Measurements from ENCODE around the gene ZC3H7A. TPM values are rescaled to one million over a fixed set of nuclear protein-coding genes. Genes with fewer than 3 reads are reported as not detected.

Gene ZC3H7A
- total and polyA plus RNA-seq, 7 donors = 19.9 to 62.5 (median 45.5) TPM

DNA sequence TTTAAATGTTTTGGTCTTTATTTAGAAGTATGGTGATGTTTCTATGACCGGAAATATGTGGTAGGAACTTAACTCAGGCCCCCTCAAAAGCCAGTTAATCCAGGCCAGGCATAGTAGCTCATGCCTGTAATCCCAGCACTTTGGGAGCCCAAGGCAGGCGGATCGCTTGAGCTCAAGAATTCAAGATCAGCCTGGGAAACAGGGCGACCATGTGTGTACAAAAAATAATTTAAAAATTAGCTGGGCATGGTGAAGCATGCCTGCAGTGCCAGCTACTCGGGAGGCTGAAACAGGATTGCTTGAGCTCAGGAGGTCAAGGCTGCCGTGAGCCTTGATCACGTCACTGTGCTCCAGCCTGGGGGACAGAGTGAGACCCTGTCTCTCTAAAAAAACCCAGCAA lies 44.0 kb upstream of the ZC3H7A start:
- Histone ChIP-seq H3K27ac (no peak overlapping the region), H3K9me3 (no peaks in the 10 kb centered on the region), H3K4me1 (peaks cover 0 to 7% (median 3%) of the 10 kb centered on the region in 4 donors), H3K27me3 (no peaks in the 10 kb centered on the region), H3K36me3 (peaks cover 46 to 98% (median 75%) of the 10 kb centered on the region in 4 donors), H3K4me3 (no peak overlapping the region)
- TF ChIP-seq POLR2A (IDR thresholded peaks at IDR 0.05) (no peak), EP300 (IDR thresholded peaks at IDR 0.05) (no peak), POLR2AphosphoS5 (IDR thresholded peaks at IDR 0.05) (no peak)
- TF ChIP-seq, protein P1, sequence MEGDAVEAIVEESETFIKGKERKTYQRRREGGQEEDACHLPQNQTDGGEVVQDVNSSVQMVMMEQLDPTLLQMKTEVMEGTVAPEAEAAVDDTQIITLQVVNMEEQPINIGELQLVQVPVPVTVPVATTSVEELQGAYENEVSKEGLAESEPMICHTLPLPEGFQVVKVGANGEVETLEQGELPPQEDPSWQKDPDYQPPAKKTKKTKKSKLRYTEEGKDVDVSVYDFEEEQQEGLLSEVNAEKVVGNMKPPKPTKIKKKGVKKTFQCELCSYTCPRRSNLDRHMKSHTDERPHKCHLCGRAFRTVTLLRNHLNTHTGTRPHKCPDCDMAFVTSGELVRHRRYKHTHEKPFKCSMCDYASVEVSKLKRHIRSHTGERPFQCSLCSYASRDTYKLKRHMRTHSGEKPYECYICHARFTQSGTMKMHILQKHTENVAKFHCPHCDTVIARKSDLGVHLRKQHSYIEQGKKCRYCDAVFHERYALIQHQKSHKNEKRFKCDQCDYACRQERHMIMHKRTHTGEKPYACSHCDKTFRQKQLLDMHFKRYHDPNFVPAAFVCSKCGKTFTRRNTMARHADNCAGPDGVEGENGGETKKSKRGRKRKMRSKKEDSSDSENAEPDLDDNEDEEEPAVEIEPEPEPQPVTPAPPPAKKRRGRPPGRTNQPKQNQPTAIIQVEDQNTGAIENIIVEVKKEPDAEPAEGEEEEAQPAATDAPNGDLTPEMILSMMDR (IDR thresholded peaks at IDR 0.05) = no peak
- WGBS, 2 donors = 96 to 97% methylated on average over 7 of the region's 7 CpGs
- intact Hi-C loops (cut with DNase I) = no loop called here
- no peak for DNase-seq

DNA sequence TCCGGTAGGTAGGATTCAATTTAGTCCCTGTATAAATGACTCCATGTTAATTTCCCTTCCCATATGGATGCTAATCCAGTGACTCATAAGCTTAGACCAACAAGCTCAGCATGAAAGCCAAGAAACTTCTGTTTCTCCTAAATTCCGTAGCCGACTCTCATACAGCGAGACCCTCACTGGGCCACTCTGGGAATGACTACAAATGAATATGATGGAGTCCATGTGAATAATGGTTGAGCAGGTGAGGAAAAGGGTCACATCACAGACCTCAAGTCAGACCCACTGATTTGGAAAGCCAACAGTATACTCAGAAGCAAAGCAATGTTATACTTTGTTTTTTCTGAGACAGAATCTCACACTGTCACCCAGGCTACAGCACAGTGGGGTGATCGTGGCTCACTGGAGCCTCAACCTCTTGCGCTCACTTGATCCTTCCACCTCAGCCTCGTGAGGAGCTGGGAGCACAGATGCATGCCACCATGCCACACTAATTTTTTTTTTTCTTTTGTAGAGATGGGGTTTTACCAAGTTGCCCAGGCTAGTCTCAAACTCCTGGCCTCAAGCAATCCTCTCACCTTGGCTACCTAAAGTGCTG lies 39.7 kb upstream of the ZC3H7A start:
- peaks cover 0 to 9% (median 4%) of the 10 kb centered on the region in 4 donors for H3K4me1 ChIP-seq
- WGBS, 2 donors = 92% methylated on average over 7 of the region's 7 CpGs
- no peaks in the 10 kb centered on the region for H3K27me3 ChIP-seq
- TF ChIP-seq POLR2AphosphoS5 (IDR thresholded peaks at IDR 0.05) = no peak
- no peak for TF ChIP-seq POLR2A (IDR thresholded peaks at IDR 0.05)
- TF ChIP-seq EP300 (IDR thresholded peaks at IDR 0.05) = no peak
- TF ChIP-seq, protein P1 (IDR thresholded peaks at IDR 0.05) = no peak
- no peak overlapping the region for H3K4me3 ChIP-seq
- intact Hi-C loops (cut with DNase I) = no loop called here
- H3K36me3 ChIP-seq = peaks cover 20 to 58% (median 47%) of the 10 kb centered on the region in 4 donors
- no peaks in the 10 kb centered on the region for H3K9me3 ChIP-seq
- H3K27ac ChIP-seq = no peak overlapping the region
- no peak for DNase-seq

DNA sequence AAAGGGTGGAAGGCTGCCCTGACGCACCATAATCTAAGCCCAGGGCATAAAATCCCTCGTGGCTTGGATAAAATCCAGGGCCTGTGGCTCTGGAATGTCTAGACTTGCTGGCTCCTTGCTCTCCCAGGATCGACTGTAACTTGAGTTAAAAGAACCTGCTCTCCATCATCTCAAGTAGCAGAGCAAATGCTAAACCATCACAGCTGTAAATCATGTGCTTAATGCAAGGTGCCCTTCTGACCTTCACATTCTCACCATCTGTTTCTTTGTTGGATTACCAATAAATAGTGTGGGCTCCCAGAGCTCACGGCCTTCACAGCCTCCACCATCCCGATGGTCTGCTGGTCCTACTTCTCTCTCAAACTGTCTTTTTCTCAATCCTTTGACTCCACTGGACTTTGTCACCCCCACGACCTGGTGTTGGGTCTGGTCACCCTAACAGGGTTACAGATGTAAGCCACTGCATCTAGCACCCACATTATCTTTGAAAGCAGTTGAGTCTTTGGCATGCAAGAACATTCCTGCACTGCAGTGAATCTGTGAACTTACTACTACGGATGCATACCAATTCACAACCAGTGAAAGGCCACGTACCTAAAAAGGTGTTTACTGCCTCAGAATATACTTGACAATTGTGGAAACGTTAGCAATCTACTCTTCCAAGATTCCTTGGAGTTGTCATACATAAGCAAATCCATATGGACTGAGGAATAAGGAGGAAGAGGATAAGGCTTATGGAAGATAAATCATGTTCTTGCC lies 39.0 kb upstream of the ZC3H7A start:
- Histone ChIP-seq H3K27ac (no peak overlapping the region), H3K9me3 (no peaks in the 10 kb centered on the region), H3K4me1 (peaks cover 0 to 9% (median 4%) of the 10 kb centered on the region in 4 donors), H3K27me3 (no peaks in the 10 kb centered on the region), H3K4me3 (no peak overlapping the region), H3K36me3 (peaks cover 14 to 51% (median 41%) of the 10 kb centered on the region in 4 donors)
- WGBS, 2 donors = 54 to 72% methylated on average over 9 of the region's 9 CpGs
- intact Hi-C loops (cut with DNase I) = no loop called here
- no peak for DNase-seq
- no peak for TF ChIP-seq EP300 (IDR thresholded peaks at IDR 0.05)
- TF ChIP-seq POLR2A (IDR thresholded peaks at IDR 0.05) = no peak
- TF ChIP-seq, protein P1 (IDR thresholded peaks at IDR 0.05) = no peak
- no peak for TF ChIP-seq POLR2AphosphoS5 (IDR thresholded peaks at IDR 0.05)

DNA sequence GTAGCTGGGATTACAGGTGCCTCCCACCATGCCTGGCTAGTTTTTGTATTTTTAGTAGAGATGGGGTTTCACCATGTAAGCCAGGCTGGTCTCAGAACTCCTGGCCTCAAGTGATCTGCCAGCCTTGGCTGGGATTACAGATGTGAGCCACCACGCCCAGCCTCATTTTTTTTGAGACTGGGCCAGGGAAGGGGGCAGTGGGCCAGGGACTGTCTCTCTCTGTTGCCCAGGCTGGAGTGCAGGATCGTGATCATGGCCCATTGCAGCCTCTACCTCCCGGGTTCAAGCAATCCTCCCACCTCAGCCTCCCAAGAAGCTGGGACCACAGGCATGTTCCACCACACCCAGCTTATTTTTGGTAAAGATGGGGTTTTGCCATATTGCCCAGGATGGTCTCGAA lies 38.3 kb upstream of the ZC3H7A start:
- WGBS, 2 donors = 87 to 92% methylated on average over 4 of the region's 4 CpGs

More for the DNA sequence above, 38.3 kb upstream of the ZC3H7A start:
- DNase-seq = no peak
- Histone ChIP-seq H3K4me3 (no peak overlapping the region), H3K27ac (no peak overlapping the region), H3K9me3 (no peaks in the 10 kb centered on the region), H3K27me3 (no peaks in the 10 kb centered on the region), H3K36me3 (peaks cover 8 to 44% (median 33%) of the 10 kb centered on the region in 4 donors), H3K4me1 (peaks cover 0 to 9% (median 4%) of the 10 kb centered on the region in 4 donors)
- intact Hi-C loops (cut with DNase I) = no loop called here
- TF ChIP-seq, protein P1 (IDR thresholded peaks at IDR 0.05) = no peak
- no peak for TF ChIP-seq EP300 (IDR thresholded peaks at IDR 0.05)
- TF ChIP-seq POLR2A (IDR thresholded peaks at IDR 0.05) = no peak
- no peak for TF ChIP-seq POLR2AphosphoS5 (IDR thresholded peaks at IDR 0.05)

All from sigmoid colon (tissue), 7 donors.